Measurements from ENCODE around the gene KIF27.

- TF ChIP-seq EZH2phosphoT487 (IDR thresholded peaks at IDR 0.05) (no peak), CTCF (IDR thresholded peaks at IDR 0.05) (no peak)
Observed at GRCh38 chr9:83964973-83965349, 43.7 kb upstream of the KIF27 start.

Measured in neural progenitor cell (in vitro differentiated cells).